Osteocyte (in vitro differentiated cells): ENCODE measurements around the gene C20orf96. TPM values are rescaled to one million over a fixed set of nuclear protein-coding genes. Genes with fewer than 3 reads are reported as not detected.

Experiments
- DNase-seq: peaks from one replicate; pipeline ENCODE4 v3.0.0; 2021; ENCODE audit warnings: mixed read lengths; ENCODE audit not compliant: unreplicated experiment; ENCODE audit errors: extremely low spot score
- H3K27ac Mint-ChIP-seq: one replicate; pipeline ENCODE4 v1.8.0; 2021; ENCODE audit warnings: mild to moderate bottlenecking, mixed read lengths; ENCODE audit not compliant: unreplicated experiment
- H3K27me3 Mint-ChIP-seq: one replicate; pipeline ENCODE4 v1.8.0; 2021; ENCODE audit warnings: mixed read lengths; ENCODE audit not compliant: unreplicated experiment
- H3K36me3 Mint-ChIP-seq: one replicate; pipeline ENCODE4 v1.8.0; 2021; ENCODE audit warnings: mixed read lengths; ENCODE audit not compliant: unreplicated experiment
- H3K4me1 Mint-ChIP-seq: one replicate; pipeline ENCODE4 v1.8.0; 2021; ENCODE audit warnings: mixed read lengths; ENCODE audit not compliant: unreplicated experiment
- H3K4me3 Mint-ChIP-seq: one replicate; pipeline ENCODE4 v1.8.0; 2021; ENCODE audit warnings: mild to moderate bottlenecking, moderate library complexity, mixed read lengths; ENCODE audit not compliant: unreplicated experiment
- H3K9me3 Mint-ChIP-seq: one replicate; pipeline ENCODE4 v1.8.0; 2021; ENCODE audit warnings: mixed read lengths; ENCODE audit not compliant: unreplicated experiment
- CTCF ChIP-seq: fragments of 200-600 bp; sonication (generic); IDR thresholded peaks from 2 replicates; pipeline ENCODE4 v1.5.0; 2021; ENCODE audit warnings: antibody characterized with exemption, mild to moderate bottlenecking, moderate library complexity
- total RNA-seq: library from RNA; stranded (reverse); gene quantifications from 2 replicates; pipeline ENCODE4 v1.2.1, GENCODE V29; 2021

The C20orf96 gene
- total RNA-seq, 1 donor from 2014 or later: 19.9 TPM

- Mint-ChIP-seq H3K36me3 (no peaks in the 10 kb centered on the region), H3K27ac (peak overlapping the region; percentile 31), H3K4me1 (peaks cover 31% of the 10 kb centered on the region), H3K9me3 (no peaks in the 10 kb centered on the region), H3K4me3 (peak overlapping the region; percentile 78), H3K27me3 (no peaks in the 10 kb centered on the region)
- no peak for DNase-seq
- TF ChIP-seq CTCF: no peak
Observed at GRCh38 chr20:328975-329695, 38.6 kb upstream of the C20orf96 start.

- Mint-ChIP-seq H3K9me3 (no peaks in the 10 kb centered on the region), H3K4me3 (peak overlapping the region; percentile 78), H3K27ac (peak overlapping the region; percentile 52), H3K4me1 (peaks cover 35% of the 10 kb centered on the region), H3K36me3 (no peaks in the 10 kb centered on the region), H3K27me3 (no peaks in the 10 kb centered on the region)
- DNase-seq: no peak
- no peak for TF ChIP-seq CTCF
Observed at GRCh38 chr20:328027-328974, 37.8 kb upstream of the C20orf96 start.

GRCh38 chr20:327186-328026 lies 36.9 kb upstream of the C20orf96 start:
- H3K4me1 Mint-ChIP-seq: peaks cover 35% of the 10 kb centered on the region
- H3K9me3 Mint-ChIP-seq: no peaks in the 10 kb centered on the region
- H3K27ac Mint-ChIP-seq: peak overlapping the region; percentile 65
- H3K36me3 Mint-ChIP-seq: no peaks in the 10 kb centered on the region
- no peaks in the 10 kb centered on the region for H3K27me3 Mint-ChIP-seq
- peak; percentile 94 for DNase-seq
- peak overlapping the region; percentile 78 for H3K4me3 Mint-ChIP-seq
- TF ChIP-seq CTCF: no peak

DNA sequence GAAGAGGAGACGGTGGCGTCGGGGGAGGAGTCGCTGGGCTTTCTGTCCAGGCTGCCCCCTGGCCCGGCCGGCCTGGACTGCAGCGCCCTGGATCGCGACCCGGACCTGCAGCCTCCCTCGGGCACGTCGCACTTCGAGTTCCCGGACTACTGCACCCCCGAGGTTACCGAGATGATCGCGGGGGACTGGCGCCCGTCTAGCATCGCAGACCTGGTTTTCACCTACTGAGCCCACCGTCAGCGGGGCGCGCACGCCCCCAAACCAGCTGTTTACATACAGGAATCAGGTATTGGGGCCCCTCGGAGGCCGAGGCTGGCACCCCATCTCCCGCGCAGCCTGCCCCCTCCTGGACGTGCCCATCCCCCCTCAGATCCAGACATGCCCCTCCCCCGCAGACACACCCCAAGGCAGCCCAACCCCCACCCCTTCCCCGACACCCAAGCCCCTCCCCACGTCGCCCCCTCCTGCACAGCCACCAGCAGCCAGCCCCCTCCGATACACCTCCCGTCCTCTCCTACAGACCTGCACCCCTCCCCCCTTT lies 36.2 kb upstream of the C20orf96 start:
- DNase-seq: no peak
- Mint-ChIP-seq H3K36me3 (no peaks in the 10 kb centered on the region), H3K9me3 (no peaks in the 10 kb centered on the region), H3K4me3 (peak overlapping the region; percentile 78), H3K4me1 (peaks cover 35% of the 10 kb centered on the region), H3K27me3 (no peaks in the 10 kb centered on the region), H3K27ac (peak overlapping the region; percentile 63)
- no peak for TF ChIP-seq CTCF
